ENCODE results near the gene ZFP91. TPM values are rescaled to one million over a fixed set of nuclear protein-coding genes. Genes with fewer than 3 reads are reported as not detected.

The ZFP91 gene
- total RNA-seq, 4 donors from 2014 or later = 45.7 to 77.1 (median 55.5) TPM

DNA sequence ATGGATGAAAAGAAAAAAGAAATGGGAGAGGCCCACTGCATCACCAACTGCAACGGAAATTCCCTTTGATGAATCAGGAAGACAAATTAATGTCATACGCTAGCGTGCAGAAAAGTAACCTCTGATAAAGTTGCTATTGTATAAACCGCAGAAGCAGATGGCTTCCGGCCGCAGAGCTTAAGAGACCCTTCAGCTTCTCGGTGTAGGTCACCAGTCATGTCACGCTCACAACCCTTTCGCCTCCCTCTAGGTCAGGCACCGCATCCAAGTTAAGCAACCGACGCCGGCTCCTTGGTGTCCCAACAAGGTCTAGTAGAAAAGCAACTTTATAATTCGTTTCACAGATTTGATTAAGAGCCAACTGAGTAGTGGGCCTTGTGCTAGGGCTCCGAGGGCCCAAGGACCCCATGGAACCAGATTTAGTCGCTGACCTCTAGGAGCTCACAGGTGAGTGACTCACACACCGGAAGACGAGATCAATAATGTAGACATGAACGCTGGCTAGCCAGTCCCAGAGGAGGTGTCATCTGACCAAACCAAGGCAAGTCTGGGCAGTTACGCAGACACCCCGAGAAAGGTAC is 1.2 kb upstream of the ZFP91 start:
- TF ChIP-seq, protein P1, sequence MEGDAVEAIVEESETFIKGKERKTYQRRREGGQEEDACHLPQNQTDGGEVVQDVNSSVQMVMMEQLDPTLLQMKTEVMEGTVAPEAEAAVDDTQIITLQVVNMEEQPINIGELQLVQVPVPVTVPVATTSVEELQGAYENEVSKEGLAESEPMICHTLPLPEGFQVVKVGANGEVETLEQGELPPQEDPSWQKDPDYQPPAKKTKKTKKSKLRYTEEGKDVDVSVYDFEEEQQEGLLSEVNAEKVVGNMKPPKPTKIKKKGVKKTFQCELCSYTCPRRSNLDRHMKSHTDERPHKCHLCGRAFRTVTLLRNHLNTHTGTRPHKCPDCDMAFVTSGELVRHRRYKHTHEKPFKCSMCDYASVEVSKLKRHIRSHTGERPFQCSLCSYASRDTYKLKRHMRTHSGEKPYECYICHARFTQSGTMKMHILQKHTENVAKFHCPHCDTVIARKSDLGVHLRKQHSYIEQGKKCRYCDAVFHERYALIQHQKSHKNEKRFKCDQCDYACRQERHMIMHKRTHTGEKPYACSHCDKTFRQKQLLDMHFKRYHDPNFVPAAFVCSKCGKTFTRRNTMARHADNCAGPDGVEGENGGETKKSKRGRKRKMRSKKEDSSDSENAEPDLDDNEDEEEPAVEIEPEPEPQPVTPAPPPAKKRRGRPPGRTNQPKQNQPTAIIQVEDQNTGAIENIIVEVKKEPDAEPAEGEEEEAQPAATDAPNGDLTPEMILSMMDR (IDR thresholded peaks at IDR 0.05; ENCODE audit: low read depth) = no peak

DNA sequence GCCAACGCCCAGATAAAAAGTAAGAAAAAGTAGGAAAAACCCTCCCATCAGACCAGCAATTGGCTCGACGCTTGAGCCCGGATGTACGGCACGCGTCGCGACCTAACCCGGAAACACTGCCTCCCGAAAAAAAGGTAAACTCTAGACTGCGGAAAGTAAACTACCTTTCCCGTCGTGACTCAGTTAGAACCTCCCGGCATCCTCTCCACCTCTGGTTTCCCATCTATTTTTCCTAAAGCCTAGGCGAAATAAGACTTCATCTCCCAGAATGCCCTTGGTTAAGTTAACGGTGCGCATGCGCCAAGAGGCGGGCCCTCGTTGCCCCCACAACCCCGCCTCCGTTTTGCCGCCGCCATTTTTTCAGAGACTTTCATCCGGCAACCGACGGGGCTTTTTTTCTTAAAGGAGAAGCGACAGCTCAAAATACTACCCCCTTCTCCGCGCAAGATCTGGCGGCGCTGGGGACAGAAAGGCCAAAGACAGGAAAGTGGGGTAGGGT is 678 bp upstream of the ZFP91 start:
- TF ChIP-seq, protein P1 (IDR thresholded peaks at IDR 0.05; ENCODE audit: low read depth) = no peak

DNA sequence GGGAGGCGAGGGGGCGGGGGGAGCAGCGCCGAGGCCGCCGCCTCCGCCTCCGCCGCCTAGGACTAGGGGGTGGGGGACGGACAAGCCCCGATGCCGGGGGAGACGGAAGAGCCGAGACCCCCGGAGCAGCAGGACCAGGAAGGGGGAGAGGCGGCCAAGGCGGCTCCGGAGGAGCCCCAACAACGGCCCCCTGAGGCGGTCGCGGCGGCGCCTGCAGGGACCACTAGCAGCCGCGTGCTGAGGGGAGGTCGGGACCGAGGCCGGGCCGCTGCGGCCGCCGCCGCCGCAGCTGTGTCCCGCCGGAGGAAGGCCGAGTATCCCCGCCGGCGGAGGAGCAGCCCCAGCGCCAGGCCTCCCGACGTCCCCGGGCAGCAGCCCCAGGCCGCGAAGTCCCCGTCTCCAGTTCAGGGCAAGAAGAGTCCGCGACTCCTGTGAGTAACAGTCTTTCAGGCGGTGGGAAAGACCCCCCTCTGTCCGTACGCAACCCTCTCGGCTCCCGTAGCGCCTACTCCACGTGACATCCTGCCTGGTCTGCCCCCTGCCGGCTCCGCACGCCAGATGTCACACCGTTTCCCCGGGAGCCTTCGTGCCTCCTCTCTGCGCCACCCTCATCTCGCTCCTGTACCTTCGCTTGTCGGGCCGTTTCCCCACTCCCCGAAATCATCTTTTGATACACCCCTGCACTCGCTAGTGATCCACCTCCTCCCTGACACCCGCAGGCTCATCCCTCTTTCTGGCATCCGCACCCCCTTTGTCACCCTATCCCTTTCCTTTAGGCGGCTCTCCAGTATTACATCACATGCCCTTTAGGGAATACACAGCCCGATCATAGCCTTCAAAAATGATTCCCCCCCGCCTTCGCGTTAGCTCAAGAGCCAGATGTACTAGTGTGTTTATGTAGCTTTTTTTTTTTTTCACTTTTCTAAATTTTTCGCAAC is 598 bp downstream of the ZFP91 start:
- TF ChIP-seq, protein P1 (IDR thresholded peaks at IDR 0.05; ENCODE audit: low read depth) = no peak

DNA sequence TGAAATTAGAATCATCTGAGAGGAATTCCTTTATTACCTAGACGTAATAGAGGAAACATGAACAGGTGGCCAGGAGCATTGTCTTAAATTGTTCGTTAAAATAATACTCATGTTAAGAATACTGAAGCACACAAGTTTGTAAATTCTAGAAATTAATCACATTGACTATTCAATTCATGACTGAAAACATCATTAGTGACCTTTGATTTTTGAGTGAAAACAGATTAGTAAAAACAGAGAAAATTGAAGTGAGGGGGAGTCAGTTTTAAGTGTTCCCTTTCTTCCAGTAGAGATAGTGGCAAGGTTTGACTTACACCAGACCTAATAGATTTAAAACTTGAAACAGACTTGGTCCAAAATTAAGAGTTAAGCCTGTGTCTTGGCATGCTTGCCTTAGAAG is 1.4 kb downstream of the ZFP91 start:
- TF ChIP-seq, protein P1 (IDR thresholded peaks at IDR 0.05; ENCODE audit: low read depth) = no peak

DNA sequence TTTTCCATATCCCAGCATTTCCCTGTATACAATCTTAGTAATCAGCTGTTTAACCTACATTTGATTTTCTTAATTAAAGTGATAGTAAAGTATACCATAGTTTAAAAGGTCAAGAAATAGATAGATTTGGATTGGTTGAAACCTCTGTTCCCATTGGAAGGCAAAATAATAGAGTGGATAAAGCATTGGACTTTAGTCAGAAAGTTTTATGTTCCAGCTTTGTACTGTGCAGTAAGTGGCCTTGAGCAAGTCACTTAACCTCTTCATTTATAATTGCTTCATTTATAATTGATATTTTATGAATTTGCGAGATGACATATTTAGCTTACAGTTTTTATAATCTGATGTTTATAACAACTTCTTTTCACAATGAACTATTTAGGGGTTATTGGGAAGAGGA is 3.6 kb downstream of the ZFP91 start:
- TF ChIP-seq, protein P1 (IDR thresholded peaks at IDR 0.05; ENCODE audit: low read depth) = no peak

DNA sequence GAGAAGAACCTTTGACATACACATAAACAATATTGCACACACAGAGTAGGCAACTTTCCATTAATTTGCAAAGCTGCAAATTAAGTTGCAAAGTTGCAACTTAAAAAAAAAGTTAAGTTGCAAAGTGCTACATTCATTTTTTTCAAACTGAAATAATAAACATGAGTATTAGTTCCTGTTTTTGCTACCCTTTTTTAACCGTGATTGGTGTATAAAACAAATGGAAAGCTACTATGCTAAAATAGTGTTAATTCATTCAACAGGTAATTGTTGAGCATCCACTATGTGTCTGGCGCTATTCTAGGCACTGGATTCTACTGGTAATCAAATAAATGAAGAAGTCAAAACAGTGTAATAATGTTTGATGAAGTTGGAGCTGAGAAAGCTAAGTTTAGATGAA is 8.1 kb downstream of the ZFP91 start:
- TF ChIP-seq, protein P1 (IDR thresholded peaks at IDR 0.05; ENCODE audit: low read depth) = no peak

DNA sequence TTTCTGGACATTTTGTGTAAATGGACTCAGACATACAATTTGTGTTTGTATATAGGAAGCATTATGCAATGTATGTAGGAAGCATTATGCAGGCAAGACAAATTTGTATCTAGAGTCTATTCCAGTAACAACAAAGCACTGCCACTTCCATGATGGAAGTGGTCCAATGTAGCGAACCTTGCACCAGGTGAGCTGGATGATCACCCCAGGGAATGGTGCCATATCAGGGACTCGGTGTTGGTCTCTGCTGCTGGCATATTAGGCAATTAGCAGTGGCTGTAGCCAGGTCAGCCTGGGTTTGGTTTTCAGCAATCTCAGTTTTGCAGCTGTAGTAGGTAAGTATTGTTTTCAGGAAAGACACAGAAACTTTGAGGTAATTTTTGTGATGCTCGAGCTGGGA is 12.8 kb downstream of the ZFP91 start:
- TF ChIP-seq, protein P1 (IDR thresholded peaks at IDR 0.05; ENCODE audit: low read depth) = no peak

Data from subcutaneous adipose tissue (tissue), 4 donors.